Stimulated activated naive CD4-positive, alpha-beta T cell (primary cell): ENCODE measurements around the gene SP6.

ENCODE experiments used
- DNase-seq, 6 experiments: peaks; one replicate each; lab custom pipeline; 2025; lab: John Stamatoyannopoulos, UW

The SP6 gene

DNA sequence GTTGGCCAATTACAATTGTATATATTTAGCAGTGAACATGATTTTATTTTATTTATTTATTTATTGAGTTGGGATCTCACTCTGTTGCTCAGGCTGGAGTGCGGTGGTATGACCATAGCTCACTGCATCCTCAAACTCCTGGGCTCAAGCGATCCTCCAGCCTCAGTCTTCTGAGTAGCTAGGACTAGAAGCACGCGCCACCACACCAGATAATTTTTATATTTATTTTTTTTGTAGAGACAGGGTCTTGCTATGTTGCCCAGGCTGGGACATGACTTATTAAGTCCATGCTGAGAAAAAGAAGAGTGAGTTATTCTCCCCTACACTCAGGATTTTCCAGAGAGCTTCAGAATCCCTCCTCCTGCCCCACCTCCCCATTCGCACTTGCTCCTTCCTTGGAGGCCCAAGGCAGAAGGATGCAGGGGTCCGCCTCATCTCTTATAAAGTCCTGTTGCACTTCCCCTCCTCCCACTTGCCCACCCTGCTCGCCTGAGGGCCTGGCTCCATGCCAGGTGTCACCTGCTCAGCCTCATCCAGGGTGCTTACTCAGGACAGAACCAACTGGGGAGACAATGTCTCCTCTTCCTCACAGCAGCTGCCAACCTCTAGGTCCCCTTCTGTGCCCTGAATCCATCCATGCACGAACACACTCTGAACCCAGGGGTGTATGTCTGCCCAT lies 29.0 kb upstream of the SP6 start:
- no peak for DNase-seq

DNA sequence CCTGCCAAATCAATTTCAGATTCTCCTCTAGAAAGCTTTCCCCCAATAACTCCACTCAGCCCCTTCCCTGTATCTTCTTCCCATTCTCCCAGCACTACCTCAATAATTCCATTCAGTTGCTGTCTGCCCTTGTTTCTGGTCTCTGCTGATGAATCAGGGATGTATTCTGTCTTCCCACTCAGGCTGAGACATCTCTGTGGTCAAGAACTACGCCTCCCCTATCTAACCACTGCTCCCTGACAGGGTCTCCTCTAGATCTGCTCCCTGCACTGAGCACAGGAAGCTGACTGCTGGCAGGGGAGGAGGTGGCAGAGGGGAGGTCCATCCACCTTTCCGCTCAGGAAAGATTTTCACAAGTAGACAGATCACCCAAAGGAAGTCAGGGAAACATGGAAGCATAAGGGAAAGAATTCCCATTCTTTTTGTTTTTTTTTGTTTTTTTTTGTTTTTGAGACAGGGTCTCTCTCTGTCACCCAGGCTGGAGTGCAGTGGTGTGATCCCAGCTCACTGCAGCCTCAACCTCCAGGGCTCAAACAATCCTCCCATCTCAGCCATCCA lies 28.1 kb upstream of the SP6 start:
- no peak for DNase-seq

DNA sequence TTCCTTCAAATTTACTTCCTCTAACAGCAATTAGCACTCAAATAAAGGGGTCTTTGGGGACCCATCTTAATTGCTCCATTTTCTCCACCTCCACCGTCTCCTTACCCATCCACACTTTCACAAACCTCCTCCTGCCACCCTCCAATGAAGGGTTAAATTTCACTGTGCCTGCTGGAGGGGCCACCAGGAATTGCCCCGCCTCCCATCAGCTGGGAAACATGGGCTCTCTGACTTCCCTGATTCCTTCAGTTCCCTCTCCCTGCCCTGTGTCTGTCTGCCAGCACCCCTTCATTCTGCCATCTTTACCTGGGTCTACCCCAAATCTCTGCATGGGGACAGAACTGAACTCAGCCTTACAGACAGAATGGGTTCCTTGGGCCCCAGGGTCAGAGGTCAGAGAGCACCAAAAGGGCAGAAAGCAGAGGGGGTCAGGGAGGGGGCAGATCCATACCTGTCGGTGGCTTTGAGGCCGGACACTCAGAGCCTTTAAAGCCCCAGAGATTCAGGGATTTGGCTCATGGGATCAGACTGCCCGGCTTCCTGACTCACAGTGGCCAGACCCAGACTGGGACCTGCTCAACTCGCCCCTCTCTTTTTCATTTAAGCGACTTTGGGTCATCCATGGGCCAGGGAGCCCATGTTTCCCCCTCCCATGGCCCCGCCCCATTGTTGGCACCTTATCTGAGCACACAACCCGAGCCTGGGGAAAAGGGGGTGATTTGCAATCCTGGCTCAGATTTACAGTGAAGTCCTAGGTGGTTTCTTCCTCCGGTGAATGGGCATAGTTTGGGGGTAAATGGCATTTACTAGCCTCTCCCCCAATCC lies 27.5 kb upstream of the SP6 start:
- DNase-seq, result no peak

DNA sequence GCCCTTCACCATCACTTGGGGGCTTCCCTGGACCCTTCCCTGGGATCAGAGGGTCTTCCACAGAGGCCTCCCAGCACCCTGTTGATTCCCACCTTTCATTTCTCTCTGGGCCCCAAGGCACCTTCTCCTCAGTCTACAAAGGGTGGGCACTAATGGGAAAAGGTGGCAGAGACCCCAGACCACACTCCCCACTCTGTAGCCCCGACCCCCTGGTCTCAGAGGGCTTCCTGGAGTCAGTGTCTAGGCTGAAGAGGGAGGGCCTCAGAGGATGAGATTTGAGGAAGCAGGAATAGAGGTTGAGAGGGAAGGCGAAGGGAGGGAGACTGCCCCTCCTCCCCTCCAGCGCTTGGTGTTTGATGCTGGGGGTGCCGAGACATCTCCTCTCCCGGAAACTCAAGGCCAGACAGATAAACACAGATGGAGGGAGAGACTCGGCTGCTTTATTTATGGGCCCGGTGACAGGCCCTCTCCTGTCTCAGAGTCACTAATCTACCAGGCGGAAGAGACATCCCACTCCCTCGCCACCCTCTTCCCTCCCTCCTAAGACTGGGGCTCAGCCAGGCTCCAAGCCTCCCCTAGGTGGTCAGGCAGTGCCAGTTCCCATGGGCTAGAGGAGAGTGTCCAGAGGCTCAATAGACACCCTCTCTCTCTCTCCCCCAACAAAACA lies 26.5 kb upstream of the SP6 start:
- no peak for DNase-seq

DNA sequence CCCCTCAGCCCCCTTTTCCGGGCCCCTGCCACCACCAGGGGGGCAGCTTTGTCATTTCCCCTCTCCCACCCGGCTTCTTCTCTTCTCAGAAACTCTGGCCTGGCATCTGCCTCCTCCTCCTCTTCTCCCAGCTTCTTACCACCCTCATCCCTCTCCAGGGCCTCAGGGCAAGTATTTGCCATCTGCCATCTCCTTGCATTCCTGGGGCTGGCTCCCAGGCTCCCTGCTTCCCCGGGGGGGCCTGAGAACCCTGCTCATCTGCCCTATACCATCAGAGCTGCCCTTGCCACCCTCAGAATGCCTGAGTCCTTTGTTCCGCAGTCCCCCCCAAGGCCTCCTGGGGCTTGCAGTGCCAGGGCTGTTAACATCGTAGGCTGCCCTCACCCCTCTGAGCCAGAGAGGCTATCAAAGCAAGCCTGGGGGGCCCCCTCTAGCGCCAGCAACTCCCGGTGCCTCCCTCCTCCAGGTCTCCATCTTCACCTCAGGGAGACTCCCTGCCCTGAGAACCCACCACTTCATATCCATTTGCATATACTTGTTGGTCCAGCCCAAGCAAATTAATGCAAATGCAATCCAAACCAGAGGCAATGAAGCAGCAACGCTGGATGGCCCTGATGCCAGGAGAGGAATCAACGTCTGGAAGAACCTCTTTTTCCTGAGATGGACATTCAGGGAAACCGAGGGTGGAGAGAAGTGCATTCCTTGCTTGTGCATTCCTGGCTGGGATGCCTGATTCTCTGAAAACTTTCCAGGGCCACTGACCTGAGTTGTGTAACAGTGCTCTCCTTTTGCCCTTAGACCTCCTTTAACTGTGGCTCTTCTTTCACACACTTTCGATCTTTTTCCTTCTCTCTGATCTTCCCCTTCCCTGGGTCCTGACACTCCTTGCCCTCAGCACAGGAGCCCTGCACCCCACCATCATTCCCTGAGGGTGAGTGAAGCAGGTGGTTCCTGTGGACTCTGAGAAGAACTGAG lies 24.3 kb upstream of the SP6 start:
- no peak for DNase-seq

DNA sequence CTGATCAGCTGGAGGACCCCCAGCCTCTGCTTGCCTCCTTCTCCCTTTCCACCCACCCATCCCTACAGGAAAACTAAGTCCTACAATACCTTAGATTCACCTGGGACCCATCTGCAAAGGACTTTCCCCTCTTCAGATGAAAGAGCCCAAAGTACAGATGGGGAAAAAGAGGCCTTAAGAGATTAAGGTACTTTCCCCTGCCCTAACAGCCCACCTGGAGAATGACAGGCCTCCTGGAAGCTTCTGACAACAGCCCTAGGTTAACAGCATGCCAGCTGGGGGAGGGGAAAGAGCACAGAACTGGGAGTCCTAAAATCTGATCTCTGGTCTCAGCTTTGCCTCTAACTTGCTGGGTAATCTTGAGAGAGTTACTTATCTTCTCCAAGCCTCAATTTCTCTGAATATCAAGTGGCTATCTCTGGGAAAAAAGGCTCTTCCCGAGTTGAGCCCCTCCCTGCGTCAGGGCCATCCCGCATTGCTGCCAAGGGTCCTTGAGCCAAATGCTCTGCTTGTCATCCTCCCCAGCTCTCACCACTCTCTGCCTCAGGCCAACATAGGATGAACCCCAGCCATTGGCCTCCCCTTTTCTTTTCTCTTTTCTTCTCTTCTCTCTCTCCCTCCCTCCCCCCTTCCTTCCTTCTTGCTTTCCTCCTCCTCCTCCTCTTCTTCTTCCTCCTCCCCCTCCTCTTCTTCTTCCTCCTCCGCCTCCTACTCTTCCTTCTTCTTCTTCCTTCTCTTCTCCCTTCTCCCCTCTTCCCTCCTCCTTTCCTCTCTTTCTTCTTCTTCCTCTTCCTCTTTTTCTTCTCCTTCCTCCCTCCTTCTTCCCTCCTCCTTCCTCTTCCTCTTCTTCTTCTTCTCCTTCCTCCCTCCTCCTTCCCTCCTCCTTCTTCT lies 22.5 kb upstream of the SP6 start:
- DNase-seq, result no peak

DNA sequence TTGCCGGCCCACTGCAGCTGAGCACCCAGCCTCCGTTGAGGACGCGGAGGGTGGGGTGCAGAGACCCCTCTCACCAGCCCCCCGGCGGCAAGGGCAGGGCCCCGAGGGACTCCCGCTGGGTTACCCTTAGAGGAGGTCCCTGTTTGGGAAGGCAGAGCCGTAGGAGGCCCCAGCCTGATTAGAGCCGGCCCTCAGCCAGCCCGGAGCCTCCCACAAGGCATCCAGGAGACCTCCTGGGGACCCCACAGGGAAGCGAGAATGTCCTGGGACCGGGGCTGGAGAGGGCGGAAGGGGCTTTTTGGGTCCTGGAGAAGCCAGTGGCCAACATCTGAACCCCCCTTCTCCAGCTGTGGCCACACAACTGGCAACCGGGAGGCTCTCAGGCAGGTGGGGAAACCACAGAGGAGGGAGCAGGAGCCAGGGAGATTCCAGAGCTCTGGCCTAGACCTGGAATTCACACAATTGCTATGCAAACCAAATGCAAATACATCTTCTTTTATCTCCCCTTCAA lies 21.7 kb upstream of the SP6 start:
- no peak for DNase-seq

DNA sequence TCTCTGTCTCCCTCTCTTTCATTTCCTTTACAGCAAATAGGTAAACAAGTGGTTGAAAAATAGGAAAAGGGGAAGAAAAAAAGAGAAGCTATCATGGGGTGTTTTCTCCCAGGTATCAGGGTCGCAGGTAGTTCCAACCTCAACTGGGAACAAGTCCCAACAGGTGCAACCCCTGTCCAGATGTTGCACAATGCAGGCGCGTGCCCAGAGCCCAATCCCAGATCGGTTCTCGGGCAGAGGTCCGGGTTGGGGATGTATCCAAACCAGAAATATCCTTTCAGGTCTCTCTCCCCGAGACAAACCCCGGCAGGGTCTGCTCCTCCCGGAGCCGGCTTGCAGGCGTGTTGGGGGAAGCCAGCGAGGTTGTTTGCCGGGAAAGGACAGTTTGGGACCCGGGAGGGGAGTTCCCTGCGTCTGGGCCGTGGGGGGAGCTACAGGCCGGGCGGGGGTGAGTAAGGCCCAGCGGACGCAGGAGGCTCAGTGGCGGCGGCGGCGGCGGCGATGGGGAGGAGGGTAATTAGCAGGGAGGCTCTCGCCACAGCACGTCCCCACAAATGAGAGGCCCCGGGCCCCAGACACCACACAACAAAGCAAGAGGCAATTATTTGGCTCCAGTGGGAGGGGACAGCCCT lies 21.2 kb upstream of the SP6 start:
- DNase-seq, result no peak

DNA sequence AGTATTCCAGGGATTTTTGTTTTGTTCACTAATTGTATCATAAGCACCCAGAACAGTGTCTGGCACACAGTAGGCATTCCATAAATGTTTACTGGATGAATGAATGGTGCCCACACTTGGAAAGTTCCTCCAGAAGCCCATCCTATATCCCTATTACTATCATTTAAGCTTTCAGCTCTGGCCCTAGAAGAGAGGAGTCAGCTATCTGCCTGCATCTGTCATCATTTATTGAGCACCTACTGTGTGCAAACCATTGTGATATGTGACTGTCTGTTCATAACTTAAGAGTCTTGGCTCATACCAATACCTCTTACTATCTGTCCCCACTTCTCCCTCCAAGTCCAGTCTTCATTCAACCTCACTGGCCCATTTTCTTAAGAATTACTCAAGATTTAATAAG lies 20.1 kb upstream of the SP6 start:
- DNase-seq, result no peak

DNA sequence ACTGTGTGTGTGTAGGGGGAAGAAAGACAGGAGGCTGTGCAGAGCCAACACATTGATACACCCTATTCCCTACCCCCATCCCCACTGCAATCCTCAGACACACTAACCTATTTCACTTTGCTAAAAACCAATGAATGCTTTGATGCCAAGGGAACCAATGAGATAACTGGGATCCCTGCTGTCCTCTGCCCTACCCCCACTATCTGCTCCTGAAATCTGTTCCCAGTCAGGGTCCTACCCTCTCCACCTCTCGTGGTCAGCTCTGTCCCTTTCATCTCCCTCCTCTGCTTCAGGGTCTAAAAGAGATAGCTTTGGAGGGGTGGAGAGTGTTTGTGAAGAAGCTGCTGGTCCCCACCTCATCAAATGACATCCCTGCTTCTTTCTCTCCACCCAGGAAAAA lies 19.1 kb upstream of the SP6 start:
- no peak for DNase-seq

DNA sequence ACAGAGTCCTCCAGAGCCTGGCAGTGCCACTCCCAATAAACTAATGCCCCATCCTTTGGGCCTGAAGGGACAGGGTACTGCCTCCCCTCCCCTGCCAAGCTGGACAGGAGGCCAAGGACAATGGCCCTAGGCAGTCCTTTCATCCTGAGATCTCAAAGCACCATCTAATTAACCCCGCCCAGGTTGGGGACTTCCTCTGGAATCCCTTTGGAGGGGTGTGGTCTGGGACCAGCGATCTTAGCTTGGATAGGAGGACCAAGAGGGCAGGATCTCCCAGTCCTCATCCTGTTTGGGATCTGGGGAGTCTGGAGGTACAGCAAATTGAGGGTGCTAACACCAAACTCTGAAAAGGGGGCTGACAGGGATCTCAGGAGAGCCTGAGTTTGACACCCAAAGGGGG lies 18.2 kb upstream of the SP6 start:
- no peak for DNase-seq

DNA sequence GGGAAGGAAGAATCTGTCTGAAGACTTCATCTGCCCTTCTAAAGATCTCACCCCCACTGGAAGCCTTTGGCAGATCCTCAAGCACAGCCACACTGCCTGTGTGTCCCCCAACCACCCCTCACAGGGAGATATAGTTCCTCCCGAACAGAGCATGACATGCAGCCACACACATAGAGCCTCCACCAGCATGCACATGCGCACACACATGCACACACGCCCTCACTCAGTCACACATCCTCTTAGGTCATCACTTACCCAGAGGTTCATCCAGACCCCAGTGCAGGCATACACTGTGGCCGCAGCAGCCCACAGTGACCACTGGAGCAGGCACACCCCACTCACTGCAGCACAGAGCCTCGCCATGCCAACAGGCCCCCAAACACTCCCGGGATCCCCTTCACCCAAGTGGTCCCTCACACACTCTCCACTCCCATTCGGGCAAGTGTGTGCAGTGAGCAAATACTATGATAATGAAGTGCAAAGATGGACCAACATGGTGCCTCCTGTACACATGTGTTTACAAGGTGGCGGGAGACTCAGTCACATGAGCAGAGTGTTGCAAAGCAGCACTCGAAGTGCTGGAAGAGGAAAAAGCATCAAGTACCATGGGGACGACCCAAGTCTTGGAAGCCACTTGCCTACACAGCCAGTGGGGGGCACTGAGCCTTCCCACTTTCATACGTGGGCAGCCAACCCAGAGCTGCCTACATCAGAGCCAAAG lies 17.0 kb upstream of the SP6 start:
- no peak for DNase-seq

DNA sequence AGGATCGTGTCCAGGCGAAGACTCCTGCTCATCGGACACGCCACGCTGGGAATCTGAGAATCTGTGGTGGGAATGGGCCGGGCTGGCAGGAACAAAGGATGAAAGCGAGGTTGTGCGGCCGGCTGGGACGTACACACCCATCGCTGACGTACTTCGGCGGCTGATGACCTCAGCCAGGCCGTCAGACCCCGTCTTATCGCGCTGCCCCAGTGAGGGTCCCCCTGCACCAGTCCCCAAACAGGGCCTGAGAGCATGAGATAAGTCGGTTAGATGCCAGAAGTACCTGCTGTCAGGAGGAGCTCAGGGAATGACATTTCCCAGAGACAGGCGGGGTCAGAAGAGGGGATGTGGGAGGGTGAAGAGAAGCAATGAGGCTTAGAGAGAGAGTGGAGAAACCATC lies 16.0 kb upstream of the SP6 start:
- DNase-seq, result no peak

DNA sequence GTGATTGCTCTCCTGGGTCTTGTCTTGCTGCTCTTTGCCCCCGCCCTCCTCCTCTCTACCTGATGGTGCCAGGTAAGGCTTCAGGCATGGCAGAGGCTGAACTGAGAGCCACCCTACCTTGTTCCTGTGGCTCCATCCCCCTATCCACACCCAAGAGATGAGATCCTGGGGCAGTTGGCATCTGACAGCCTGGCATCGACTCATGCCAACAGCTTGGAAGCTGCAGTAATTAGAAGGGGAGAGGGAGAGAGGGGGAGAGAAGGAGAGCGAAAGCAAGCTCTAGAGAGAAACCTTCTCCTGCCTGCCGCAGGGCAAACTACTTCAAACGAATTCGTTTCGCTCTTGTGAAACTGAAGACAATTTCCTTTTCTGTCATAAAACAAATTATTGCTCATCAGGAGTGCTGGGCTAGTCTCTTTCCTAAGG lies 13.8 kb upstream of the SP6 start:
- DNase-seq, result peak in 1 of 6 experiments; percentile 6

DNA sequence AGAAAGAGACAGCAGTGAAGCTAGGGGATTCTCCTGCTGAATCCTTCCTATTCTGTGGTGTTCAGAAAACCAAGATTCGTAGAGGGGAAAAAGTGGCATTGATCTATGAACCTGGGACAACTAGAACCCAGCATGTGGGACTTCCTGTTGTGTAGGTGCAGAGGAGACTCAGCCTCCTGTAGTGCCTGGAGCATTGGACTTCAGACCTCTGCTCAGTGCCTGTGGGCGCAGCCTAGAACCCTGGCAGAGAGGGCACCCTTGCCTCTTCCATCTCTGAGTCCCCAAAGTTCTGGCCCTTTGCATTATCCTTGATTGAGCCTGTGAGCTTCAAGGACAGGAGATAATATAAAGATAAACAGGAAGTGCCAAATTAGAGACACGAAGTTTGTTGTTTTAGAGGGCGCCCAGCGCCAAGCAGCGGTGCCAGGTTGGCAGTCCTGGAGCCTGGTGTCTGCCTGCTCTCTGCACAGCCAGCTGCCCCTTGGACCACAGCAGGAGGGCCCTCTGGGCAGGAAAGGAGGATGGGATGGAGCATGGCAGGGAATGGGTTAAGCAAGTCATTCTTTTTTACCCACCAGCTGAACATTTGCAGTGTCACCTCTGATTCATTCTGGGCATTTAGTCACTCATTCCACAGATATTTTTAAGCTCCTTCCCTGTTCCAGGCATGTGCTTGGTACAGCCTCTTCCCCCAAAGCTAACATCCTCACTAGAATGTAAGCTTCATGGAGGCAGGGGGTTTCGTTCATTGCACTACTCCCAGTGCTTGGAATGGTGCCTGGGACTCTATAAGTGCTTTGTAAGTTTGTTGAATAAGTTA lies 11.9 kb upstream of the SP6 start:
- DNase-seq, result no peak

DNA sequence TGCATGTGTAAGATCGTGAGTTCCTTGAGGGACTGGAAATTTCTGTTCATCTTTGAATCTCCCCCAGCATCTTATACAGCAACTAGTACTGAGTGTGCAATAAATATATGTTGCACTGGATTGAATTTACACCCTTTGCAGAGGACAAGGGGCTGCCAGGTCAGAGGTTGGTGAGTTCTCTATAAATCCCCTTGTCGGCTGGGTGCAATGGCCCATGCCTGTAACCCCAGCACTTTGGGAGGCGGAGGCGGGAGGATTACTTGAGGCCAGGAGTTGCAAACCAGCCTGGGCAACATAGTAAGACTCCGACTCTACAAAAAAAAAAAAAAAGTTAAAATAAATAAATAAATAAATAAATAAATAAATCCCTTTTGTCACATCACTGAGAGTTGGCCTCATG lies 9.4 kb upstream of the SP6 start:
- DNase-seq, result no peak

DNA sequence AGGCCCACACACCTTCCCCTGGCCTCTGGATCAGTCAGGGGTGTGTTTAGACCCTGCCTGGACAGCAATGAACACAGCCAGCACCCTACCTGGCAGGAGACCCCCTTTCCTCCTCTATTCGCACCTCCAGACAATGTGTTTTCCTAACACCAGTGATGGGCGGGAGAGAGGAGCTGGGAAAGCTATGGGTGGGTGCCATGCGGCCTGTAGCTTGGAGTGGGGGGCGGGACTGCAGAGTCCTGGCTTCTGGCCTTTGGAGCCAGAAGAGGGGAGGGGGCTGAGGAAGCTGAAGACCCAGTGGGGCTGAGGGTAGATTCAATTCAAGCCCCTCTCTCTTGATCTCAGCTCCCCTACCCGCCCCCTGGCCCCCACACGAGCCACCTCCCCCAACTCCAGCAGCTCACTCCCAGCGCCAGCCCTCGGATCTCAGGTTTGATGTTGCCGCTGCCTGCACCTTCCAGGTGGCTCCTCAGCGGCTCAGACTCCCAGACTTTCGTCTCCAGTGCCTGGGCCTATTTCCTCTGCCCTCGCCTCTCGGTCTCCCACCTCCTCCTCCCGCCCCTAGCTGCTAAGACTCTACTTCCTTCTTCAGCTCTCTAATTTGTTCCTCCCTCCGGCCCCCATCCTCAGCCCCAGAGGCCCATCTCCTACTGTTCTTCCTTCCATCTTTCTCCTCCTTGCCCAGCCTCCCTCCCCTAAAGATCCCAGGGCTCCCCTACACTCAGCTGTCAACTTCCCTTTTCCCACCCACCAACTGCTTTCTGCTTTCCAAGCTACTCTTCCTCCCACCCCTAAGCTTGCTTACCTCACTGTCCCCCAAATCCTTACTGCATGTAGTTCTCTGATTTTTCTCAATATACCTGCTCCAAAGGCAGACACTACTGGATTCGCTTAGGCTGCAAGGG lies 6.8 kb upstream of the SP6 start:
- no peak for DNase-seq
